Tibial artery (tissue), 4 donors: ENCODE measurements around the gene RNASE13.
A peak's percentile ranks its signal among the peaks of the same experiment; 100 is the strongest.

Experiments used
- DNase-seq, 2 donors: peaks; one replicate each; pipeline ENCODE4 v3.0.0-alpha.2; 2019
- H3K27ac ChIP-seq, 2 donors: fragments of 200-600 bp; sonication (generic) in 1 of 2; 1 replicate in 1 of 2; 2 replicates in 1 of 2; pipeline ENCODE4 v1.5.1; 2018 to 2019; ENCODE audit warnings: mild to moderate bottlenecking in 1 of 2
- H3K27me3 ChIP-seq, 2 donors: fragments of 200-600 bp; sonication (generic) in 1 of 2; one replicate each; pipeline versions ENCODE4 v1.5.1 to v1.6.0; 2016 to 2019
- H3K36me3 ChIP-seq, 3 donors: fragments of 200-600 bp; sonication (generic) in 2 of 3; one replicate each; pipeline ENCODE4 v1.5.1; 2016 to 2019; ENCODE audit warnings: mild to moderate bottlenecking in 2 of 3
- H3K4me1 ChIP-seq, 4 donors: fragments of 200-600 bp; sonication (generic) in 2 of 4; 1 replicate in 3 of 4; 2 replicates in 1 of 4; pipeline ENCODE4 v1.5.1; 2016 to 2019
- H3K4me3 ChIP-seq, 2 donors: fragments of 200-600 bp; sonication (generic) in 1 of 2; 1 replicate in 1 of 2; 2 replicates in 1 of 2; pipeline ENCODE4 v1.5.1; 2018 to 2019; ENCODE audit warnings: mild to moderate bottlenecking in 2 of 2
- H3K9me3 ChIP-seq, 3 donors: fragments of 200-600 bp; sonication (generic) in 1 of 3; one replicate each; pipeline ENCODE4 v1.5.1; 2016 to 2019
- intact Hi-C: fragments of 100-400 bp; cut with DNase I; formaldehyde crosslinking; loops from one replicate; pipeline ENCODE4 v1.15.0; 2023; ENCODE audit warnings: low total_unique reads
- TF ChIP-seq, protein P1 (sequence below), 2 experiments: fragments of 200-600 bp in 1 of 2; fragments of 450-650 bp in 1 of 2; IDR thresholded peaks; one replicate each; pipeline ENCODE4 v1.5.1; 2017 to 2019; ENCODE audit warnings: antibody characterized with exemption in 2 of 2, mild to moderate bottlenecking in 1 of 2, moderate library complexity in 1 of 2

The RNASE13 gene

DNA sequence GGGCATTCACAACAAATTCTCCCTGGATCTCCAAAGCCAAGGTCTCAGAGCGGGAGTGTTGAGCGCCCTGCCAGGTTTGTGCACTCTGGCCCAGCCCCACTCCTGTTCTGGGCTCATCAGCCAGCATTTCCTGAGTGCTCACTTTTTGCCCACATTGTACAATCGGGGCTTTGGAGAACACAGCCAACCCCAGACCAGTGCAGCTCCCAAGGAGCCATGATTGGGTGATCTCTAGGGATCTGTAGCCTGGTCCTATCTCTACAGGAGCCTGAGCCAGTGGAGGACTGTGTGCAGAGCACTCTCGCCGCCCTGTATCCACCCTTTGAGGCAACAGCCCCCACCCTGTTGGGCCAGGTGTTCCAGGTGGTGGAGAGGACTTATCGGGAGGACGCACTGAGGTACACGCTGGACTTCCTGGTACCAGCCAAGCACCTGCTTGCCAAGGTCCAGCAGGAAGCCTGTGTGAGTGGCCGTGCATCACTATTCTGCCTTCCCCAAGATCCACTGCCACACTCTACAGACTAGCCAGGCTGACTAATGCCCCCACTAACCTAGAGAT lies 38.3 kb upstream of the RNASE13 start:
- peaks cover 13 to 45% (median 37%) of the 10 kb centered on the region in 3 donors for H3K36me3 ChIP-seq
- H3K27ac ChIP-seq: peak overlapping the region; percentile 86 to 92
- no peak for DNase-seq
- intact Hi-C loops: no loop called here
- H3K27me3 ChIP-seq: no peaks in the 10 kb centered on the region
- H3K4me3 ChIP-seq: no peak overlapping the region
- H3K9me3 ChIP-seq: no peaks in the 10 kb centered on the region
- TF ChIP-seq, protein P1, sequence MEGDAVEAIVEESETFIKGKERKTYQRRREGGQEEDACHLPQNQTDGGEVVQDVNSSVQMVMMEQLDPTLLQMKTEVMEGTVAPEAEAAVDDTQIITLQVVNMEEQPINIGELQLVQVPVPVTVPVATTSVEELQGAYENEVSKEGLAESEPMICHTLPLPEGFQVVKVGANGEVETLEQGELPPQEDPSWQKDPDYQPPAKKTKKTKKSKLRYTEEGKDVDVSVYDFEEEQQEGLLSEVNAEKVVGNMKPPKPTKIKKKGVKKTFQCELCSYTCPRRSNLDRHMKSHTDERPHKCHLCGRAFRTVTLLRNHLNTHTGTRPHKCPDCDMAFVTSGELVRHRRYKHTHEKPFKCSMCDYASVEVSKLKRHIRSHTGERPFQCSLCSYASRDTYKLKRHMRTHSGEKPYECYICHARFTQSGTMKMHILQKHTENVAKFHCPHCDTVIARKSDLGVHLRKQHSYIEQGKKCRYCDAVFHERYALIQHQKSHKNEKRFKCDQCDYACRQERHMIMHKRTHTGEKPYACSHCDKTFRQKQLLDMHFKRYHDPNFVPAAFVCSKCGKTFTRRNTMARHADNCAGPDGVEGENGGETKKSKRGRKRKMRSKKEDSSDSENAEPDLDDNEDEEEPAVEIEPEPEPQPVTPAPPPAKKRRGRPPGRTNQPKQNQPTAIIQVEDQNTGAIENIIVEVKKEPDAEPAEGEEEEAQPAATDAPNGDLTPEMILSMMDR (IDR thresholded peaks at IDR 0.05): no peak
- H3K4me1 ChIP-seq: peaks cover 0 to 40% (median 28%) of the 10 kb centered on the region in 4 donors

DNA sequence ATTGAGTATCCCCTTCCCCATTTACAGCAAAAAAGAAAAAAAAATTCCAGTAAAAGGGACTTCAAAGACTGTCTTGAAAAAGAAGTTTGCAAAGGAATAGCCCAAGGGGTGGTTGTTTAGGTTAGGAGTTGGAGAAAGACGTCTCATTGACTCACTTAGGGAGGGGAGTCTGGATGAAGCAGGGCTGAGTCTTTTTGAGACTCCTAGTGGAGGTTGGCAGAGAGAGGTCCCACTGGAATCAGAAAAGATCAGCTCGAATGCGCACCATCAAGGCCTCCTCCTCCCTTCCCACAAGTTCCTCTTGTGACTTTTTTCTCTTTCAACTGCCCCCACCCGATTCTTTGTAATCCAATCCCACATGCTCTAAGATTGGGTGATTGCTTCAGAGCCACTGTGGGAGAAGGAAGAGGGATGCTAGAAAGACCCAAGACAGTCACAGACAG lies 37.4 kb upstream of the RNASE13 start:
- peaks cover 0 to 40% (median 28%) of the 10 kb centered on the region in 4 donors for H3K4me1 ChIP-seq
- H3K4me3 ChIP-seq: peak overlapping the region; percentile 76 to 77
- TF ChIP-seq, protein P1 (IDR thresholded peaks at IDR 0.05): peak in 1 of 2 experiments; percentile 6
- peak in 1 of 2 donors; percentile 64 for DNase-seq
- H3K36me3 ChIP-seq: peaks cover 13 to 37% (median 29%) of the 10 kb centered on the region in 3 donors
- no peaks in the 10 kb centered on the region for H3K27me3 ChIP-seq
- peak overlapping the region; percentile 86 to 92 for H3K27ac ChIP-seq
- intact Hi-C loops: no loop called here
- H3K9me3 ChIP-seq: no peaks in the 10 kb centered on the region

GRCh38 chr14:21071225-21072030 lies 36.8 kb upstream of the RNASE13 start:
- H3K36me3 ChIP-seq: peaks cover 10 to 31% (median 23%) of the 10 kb centered on the region in 3 donors
- H3K27me3 ChIP-seq: no peaks in the 10 kb centered on the region
- intact Hi-C loops: no loop called here
- peak overlapping the region; percentile 76 to 77 for H3K4me3 ChIP-seq
- TF ChIP-seq, protein P1 (IDR thresholded peaks at IDR 0.05): no peak
- H3K27ac ChIP-seq: peak overlapping the region; percentile 86 to 92
- peaks cover 0 to 40% (median 28%) of the 10 kb centered on the region in 4 donors for H3K4me1 ChIP-seq
- peak; percentile 89 to 93 for DNase-seq
- H3K9me3 ChIP-seq: no peaks in the 10 kb centered on the region

- H3K4me3 ChIP-seq: peak overlapping the region; percentile 76 to 77
- H3K4me1 ChIP-seq: peaks cover 0 to 40% (median 28%) of the 10 kb centered on the region in 4 donors
- no peaks in the 10 kb centered on the region for H3K9me3 ChIP-seq
- peak overlapping the region; percentile 86 to 92 for H3K27ac ChIP-seq
- TF ChIP-seq, protein P1 (IDR thresholded peaks at IDR 0.05): no peak
- H3K27me3 ChIP-seq: no peaks in the 10 kb centered on the region
- peaks cover 3 to 24% (median 16%) of the 10 kb centered on the region in 3 donors for H3K36me3 ChIP-seq
- peak; percentile 62 to 79 for DNase-seq
- intact Hi-C loops: loop anchor here (1.0 kb wide), 1 partner anchor 34 kb away; no protein-coding TSS in a partner anchor
Observed at GRCh38 chr14:21070610-21071224, 36.1 kb upstream of the RNASE13 start.

DNA sequence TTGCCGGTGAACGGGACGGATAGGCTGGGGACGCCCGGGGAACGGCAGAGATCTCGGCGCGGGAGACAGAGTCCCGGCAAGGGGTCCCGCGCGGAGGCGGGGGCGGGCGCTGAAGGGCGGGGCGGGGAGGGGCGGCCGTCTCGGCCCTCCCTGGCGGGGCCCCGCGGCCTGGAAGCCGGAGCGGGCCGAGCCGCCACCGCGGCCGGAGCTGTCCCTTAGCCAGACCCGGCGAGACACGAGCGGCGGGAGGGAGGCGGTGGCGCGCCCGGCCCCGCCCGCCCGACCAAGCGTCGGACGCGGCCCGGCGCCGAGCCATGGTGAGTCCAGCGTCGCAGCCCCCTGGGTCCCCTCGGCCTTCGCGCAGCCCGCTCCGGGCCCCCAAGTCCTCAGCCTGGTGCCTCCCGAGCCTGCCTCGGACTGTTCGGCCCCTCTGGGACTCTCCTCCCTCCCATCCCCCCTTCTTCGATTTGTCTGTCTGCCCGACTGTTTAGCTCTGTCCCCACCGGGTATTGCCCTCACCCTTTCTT lies 35.5 kb upstream of the RNASE13 start, which contains the start of gene ARHGEF40:
Gene ARHGEF40 (plus strand): TSS at position 222 of the 527 bp plus-strand sequence. CDS start 93 bp downstream, at position 315.
- peaks cover 0 to 40% (median 28%) of the 10 kb centered on the region in 4 donors for H3K4me1 ChIP-seq
- H3K9me3 ChIP-seq: no peaks in the 10 kb centered on the region
- peak within 1 kb of the TSS; percentile 86 to 92 for H3K27ac ChIP-seq
- DNase-seq: peak; percentile 61 to 85
- intact Hi-C loops: loop anchor here (1.0 kb wide), 1 partner anchor 34 kb away; no protein-coding TSS in a partner anchor
- H3K36me3 ChIP-seq: peaks cover 0 to 18% (median 10%) of the 10 kb centered on the region in 3 donors
- peak within 1 kb of the TSS; percentile 76 to 77 for H3K4me3 ChIP-seq
- no peaks in the 10 kb centered on the region for H3K27me3 ChIP-seq
- TF ChIP-seq, protein P1 (IDR thresholded peaks at IDR 0.05): no peak
